Endometrium (tissue), 2 donors: ENCODE data around the gene DCANP1.

Source experiments
- FAIRE-seq: peaks from 2 replicates; lab custom pipeline; 2012; peaks lifted over from hg19 to GRCh38; lab: Jason Lieb, UNC
- donor health status: control.
- donor health status: control.

Gene DCANP1

GRCh38 chr5:135480511-135480910, 33.4 kb upstream of the DCANP1 start:
- FAIRE-seq, result no peak

- no peak for FAIRE-seq
Observed at GRCh38 chr5:135478938-135479337, 31.8 kb upstream of the DCANP1 start.

GRCh38 chr5:135477613-135478066, 30.5 kb upstream of the DCANP1 start:
- FAIRE-seq, result no peak

GRCh38 chr5:135476615-135477581, 29.8 kb upstream of the DCANP1 start:
- no peak for FAIRE-seq

GRCh38 chr5:135473956-135474670, 27.0 kb upstream of the DCANP1 start:
- no peak for FAIRE-seq

- no peak for FAIRE-seq
Observed at GRCh38 chr5:135472141-135472540, 25.0 kb upstream of the DCANP1 start.

GRCh38 chr5:135471726-135472125, 24.6 kb upstream of the DCANP1 start:
- FAIRE-seq, result no peak

- no peak for FAIRE-seq
Observed at GRCh38 chr5:135469911-135470310, 22.8 kb upstream of the DCANP1 start.

- no peak for FAIRE-seq
Observed at GRCh38 chr5:135468541-135468940, 21.4 kb upstream of the DCANP1 start.

GRCh38 chr5:135467871-135468485, 20.8 kb upstream of the DCANP1 start:
- no peak for FAIRE-seq

GRCh38 chr5:135467051-135467625, 20.0 kb upstream of the DCANP1 start:
- no peak for FAIRE-seq

- no peak for FAIRE-seq
Observed at GRCh38 chr5:135466178-135467050, 19.3 kb upstream of the DCANP1 start.

- no peak for FAIRE-seq
Observed at GRCh38 chr5:135465391-135466122, 18.4 kb upstream of the DCANP1 start.

- no peak for FAIRE-seq
Observed at GRCh38 chr5:135462304-135462703, 15.2 kb upstream of the DCANP1 start.

- no peak for FAIRE-seq
Observed at GRCh38 chr5:135461481-135462151, 14.5 kb upstream of the DCANP1 start.

GRCh38 chr5:135460246-135461033, 13.3 kb upstream of the DCANP1 start:
- no peak for FAIRE-seq

- FAIRE-seq, result no peak
Observed at GRCh38 chr5:135458921-135459331, 11.8 kb upstream of the DCANP1 start.

- FAIRE-seq, result no peak
Observed at GRCh38 chr5:135458356-135458755, 11.2 kb upstream of the DCANP1 start.

GRCh38 chr5:135457424-135458071, 10.4 kb upstream of the DCANP1 start:
- FAIRE-seq, result no peak
